ENCODE results near the gene VSIG8. TPM values are rescaled to one million over a fixed set of nuclear protein-coding genes. Genes with fewer than 3 reads are reported as not detected.

Gene VSIG8
- total RNA-seq, 6 experiments from 2014 or later = not detected

GRCh38 chr1:159830722-159831121 is 31.7 kb downstream of the VSIG8 start:
- Histone ChIP-seq H3K27ac (no peak overlapping the region), H3K36me3 (no peaks in the 10 kb centered on the region), H3K4me3 (no peak overlapping the region), H3K9me3 (no peaks in the 10 kb centered on the region), H3K27me3 (no peaks in the 10 kb centered on the region), H3K4me1 (no peaks in the 10 kb centered on the region)
- TF ChIP-seq POLR2A (IDR thresholded peaks at IDR 0.05) = no peak
- no peak for TF ChIP-seq CTCF (IDR thresholded peaks at IDR 0.05)
- WGBS (ENCODE audit: insufficient coverage, low coverage, low lambda C conversion rate, missing lambda C conversion rate) = 62% methylated on average over 8 of the region's 8 CpGs
- intact Hi-C loops (cut with DNase I) = no loop called here
- ATAC-seq (no peak), DNase-seq (no peak)

GRCh38 chr1:159829822-159830465 is 32.5 kb downstream of the VSIG8 start:
- Histone ChIP-seq H3K36me3 (no peaks in the 10 kb centered on the region), H3K27ac (no peak overlapping the region), H3K9me3 (no peaks in the 10 kb centered on the region), H3K4me3 (no peak overlapping the region), H3K4me1 (no peaks in the 10 kb centered on the region), H3K27me3 (no peaks in the 10 kb centered on the region)
- DNase-seq = no peak
- no peak for ATAC-seq
- intact Hi-C loops (cut with DNase I) = no loop called here
- no peak for TF ChIP-seq POLR2A (IDR thresholded peaks at IDR 0.05)
- no peak for TF ChIP-seq CTCF (IDR thresholded peaks at IDR 0.05)
- 84% methylated on average over 5 of the region's 18 CpGs for WGBS (ENCODE audit: insufficient coverage, low coverage, low lambda C conversion rate, missing lambda C conversion rate)

- H3K27me3 ChIP-seq = no peaks in the 10 kb centered on the region
- 37% methylated on average over 3 of the region's 3 CpGs for WGBS (ENCODE audit: insufficient coverage, low coverage, low lambda C conversion rate, missing lambda C conversion rate)
- DNase-seq (peak; percentile 54 to 71 (median 57)), ATAC-seq (peak; percentile 73 to 82 (median 78))
- no peak overlapping the region for H3K4me3 ChIP-seq
- no peak overlapping the region for H3K27ac ChIP-seq
- no peak for TF ChIP-seq POLR2A (IDR thresholded peaks at IDR 0.05)
- peak; percentile 38 to 58 (median 47) for TF ChIP-seq CTCF (IDR thresholded peaks at IDR 0.05)
- H3K4me1 ChIP-seq = no peaks in the 10 kb centered on the region
- intact Hi-C loops (cut with DNase I) = no loop called here
- no peaks in the 10 kb centered on the region for H3K9me3 ChIP-seq
- no peaks in the 10 kb centered on the region for H3K36me3 ChIP-seq
Observed at GRCh38 chr1:159829273-159829634, 33.2 kb downstream of the VSIG8 start.

- no peaks in the 10 kb centered on the region for H3K9me3 ChIP-seq
- WGBS (ENCODE audit: insufficient coverage, low coverage, low lambda C conversion rate, missing lambda C conversion rate) = 66% methylated on average over 11 of the region's 11 CpGs
- intact Hi-C loops (cut with DNase I) = no loop called here
- H3K4me3 ChIP-seq = no peak overlapping the region
- no peaks in the 10 kb centered on the region for H3K27me3 ChIP-seq
- ATAC-seq (peak in 2 of 4 donors; percentile 3 to 13), DNase-seq (no peak)
- no peaks in the 10 kb centered on the region for H3K36me3 ChIP-seq
- H3K4me1 ChIP-seq = no peaks in the 10 kb centered on the region
- H3K27ac ChIP-seq = no peak overlapping the region
- TF ChIP-seq CTCF (IDR thresholded peaks at IDR 0.05) = no peak
- TF ChIP-seq POLR2A (IDR thresholded peaks at IDR 0.05) = no peak
Observed at GRCh38 chr1:159828581-159829272, 33.7 kb downstream of the VSIG8 start.
